ENCODE results near the gene SPAG4. TPM values are rescaled to one million over a fixed set of nuclear protein-coding genes. Genes with fewer than 3 reads are reported as not detected.

SPAG4 gene
- total RNA-seq, 4 donors from 2014 or later = 0.44 to 4.8 (median 2.6) TPM

DNA sequence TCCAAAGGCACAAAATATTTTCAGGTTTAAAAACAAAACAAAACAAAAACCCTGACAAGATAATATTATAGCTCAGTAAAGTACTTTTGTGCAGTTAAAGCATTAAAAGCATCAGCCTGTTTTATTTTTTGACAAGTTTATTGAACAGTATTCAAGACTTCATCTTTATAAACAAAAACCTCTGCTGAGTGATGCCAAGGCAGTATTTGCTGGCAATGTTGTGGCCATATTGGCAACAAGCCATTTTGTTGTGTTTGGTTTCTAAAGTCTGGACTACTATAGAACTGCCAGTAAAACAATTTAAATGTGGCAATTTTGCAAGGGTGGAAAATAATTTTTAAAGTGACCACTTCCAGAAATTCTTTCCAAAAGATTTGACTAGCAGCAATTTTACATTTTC lies 33.2 kb downstream of the SPAG4 start:
- H3K4me3 ChIP-seq = no peak overlapping the region
- no peaks in the 10 kb centered on the region for H3K27me3 ChIP-seq
- H3K27ac ChIP-seq = no peak overlapping the region
- no peaks in the 10 kb centered on the region for H3K9me3 ChIP-seq
- intact Hi-C loops (cut with DNase I) = no loop called here
- H3K36me3 ChIP-seq = peaks cover 0 to 35% (median 5%) of the 10 kb centered on the region in 3 donors
- TF ChIP-seq, protein P1, sequence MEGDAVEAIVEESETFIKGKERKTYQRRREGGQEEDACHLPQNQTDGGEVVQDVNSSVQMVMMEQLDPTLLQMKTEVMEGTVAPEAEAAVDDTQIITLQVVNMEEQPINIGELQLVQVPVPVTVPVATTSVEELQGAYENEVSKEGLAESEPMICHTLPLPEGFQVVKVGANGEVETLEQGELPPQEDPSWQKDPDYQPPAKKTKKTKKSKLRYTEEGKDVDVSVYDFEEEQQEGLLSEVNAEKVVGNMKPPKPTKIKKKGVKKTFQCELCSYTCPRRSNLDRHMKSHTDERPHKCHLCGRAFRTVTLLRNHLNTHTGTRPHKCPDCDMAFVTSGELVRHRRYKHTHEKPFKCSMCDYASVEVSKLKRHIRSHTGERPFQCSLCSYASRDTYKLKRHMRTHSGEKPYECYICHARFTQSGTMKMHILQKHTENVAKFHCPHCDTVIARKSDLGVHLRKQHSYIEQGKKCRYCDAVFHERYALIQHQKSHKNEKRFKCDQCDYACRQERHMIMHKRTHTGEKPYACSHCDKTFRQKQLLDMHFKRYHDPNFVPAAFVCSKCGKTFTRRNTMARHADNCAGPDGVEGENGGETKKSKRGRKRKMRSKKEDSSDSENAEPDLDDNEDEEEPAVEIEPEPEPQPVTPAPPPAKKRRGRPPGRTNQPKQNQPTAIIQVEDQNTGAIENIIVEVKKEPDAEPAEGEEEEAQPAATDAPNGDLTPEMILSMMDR (IDR thresholded peaks at IDR 0.05) = no peak
- no peak for TF ChIP-seq POLR2A (IDR thresholded peaks at IDR 0.05)
- H3K4me1 ChIP-seq = peaks cover 0 to 48% (median 2%) of the 10 kb centered on the region in 3 donors
- no peak for DNase-seq

DNA sequence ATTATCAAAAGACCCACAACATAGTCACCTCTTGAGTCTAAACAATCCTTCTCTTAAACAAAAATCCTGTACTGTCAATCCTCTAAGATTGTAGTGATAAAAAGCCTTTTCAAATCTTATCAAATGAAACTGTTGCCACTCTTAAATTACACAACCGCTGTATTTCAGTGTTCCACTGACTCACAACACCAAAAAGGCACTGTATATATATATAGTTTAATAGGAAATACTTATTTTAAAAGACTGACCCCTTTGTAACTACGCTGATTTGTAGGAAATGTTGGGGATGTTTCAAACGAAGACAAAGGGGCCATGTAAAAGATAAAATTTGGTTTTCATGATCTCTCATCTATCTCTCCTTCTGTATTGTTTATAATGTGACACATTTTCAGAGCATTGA lies 35.0 kb downstream of the SPAG4 start:
- Histone ChIP-seq H3K27me3 (no peaks in the 10 kb centered on the region), H3K9me3 (no peaks in the 10 kb centered on the region), H3K4me3 (no peak overlapping the region), H3K36me3 (peaks cover 6 to 53% (median 10%) of the 10 kb centered on the region in 3 donors), H3K27ac (no peak overlapping the region), H3K4me1 (peaks cover 0 to 44% (median 2%) of the 10 kb centered on the region in 3 donors)
- 76 to 87% methylated on average over 3 of the region's 3 CpGs for WGBS, 2 donors
- intact Hi-C loops (cut with DNase I) = no loop called here
- no peak for DNase-seq
- TF ChIP-seq, protein P1 (IDR thresholded peaks at IDR 0.05) = no peak
- TF ChIP-seq POLR2A (IDR thresholded peaks at IDR 0.05) = no peak

DNA sequence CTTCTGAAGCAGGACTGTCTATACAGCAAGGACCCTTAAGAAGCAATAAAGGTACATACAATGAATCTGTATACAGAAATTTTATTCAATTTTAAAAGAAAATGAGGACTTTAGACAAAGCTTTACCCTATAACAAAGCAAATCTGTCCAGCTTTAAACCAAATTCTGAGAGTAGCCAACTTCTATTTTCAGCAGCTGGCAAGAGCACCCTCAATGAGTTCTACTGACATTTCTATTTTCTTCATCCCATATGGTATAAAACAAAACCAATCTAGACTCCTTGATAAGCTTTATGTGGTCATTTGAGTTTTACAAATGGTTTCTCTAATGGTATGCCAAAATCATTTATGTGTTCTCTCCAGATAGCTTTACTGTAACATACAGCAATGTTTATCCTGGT lies 36.3 kb downstream of the SPAG4 start:
- Histone ChIP-seq H3K4me1 (peaks cover 0 to 50% (median 2%) of the 10 kb centered on the region in 3 donors), H3K36me3 (peaks cover 6 to 63% (median 10%) of the 10 kb centered on the region in 3 donors), H3K27me3 (no peaks in the 10 kb centered on the region), H3K27ac (no peak overlapping the region), H3K4me3 (no peak overlapping the region), H3K9me3 (no peaks in the 10 kb centered on the region)
- DNase-seq = no peak
- intact Hi-C loops (cut with DNase I) = no loop called here
- TF ChIP-seq POLR2A (IDR thresholded peaks at IDR 0.05) = no peak
- TF ChIP-seq, protein P1 (IDR thresholded peaks at IDR 0.05) = no peak

DNA sequence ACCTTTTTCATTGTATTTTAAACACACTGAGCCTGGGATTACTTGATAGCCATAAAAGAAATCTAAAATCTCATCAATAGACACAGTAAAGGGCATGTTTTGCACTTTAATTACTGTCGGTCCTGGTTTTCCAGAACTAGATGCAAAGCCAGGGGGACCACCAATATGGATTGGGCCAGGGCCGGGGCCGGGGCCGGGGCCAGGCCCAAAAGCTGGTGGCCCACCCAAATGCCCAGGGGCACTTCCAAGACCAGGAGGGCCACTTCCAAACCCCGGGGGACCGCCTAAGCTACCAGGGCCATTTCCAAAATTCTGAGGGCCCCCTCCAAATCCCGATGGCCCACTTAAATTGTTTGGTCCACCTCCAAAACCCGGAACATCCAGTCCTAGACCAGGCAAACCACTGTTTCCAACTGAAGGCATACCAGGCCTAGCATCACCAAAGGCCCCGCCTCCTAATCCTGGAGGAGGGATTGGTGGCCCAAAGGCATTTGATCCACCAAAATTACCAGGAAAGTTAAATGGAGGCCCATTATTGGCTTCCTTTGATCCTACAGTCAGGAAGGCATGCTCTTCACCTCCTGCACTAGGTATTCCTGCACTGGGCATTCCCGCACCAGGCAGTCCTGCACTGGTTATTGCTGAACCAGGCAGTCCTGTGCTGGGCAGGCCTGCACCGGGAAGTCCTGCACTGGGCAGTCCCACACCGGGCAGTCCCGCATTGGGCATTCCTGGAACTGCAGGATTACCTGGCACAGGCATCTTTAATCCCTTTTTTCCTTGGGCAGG lies 37.2 kb downstream of the SPAG4 start:
- no peak for TF ChIP-seq POLR2A (IDR thresholded peaks at IDR 0.05)
- 82 to 100% methylated on average over 5 to 7 of the region's 13 CpGs for WGBS, 2 donors
- Histone ChIP-seq H3K4me1 (peaks cover 0 to 59% (median 6%) of the 10 kb centered on the region in 3 donors), H3K9me3 (no peaks in the 10 kb centered on the region), H3K4me3 (no peak overlapping the region), H3K36me3 (peaks cover 6 to 58% (median 10%) of the 10 kb centered on the region in 3 donors), H3K27ac (no peak overlapping the region), H3K27me3 (no peaks in the 10 kb centered on the region)
- intact Hi-C loops (cut with DNase I) = no loop called here
- DNase-seq = no peak

DNA sequence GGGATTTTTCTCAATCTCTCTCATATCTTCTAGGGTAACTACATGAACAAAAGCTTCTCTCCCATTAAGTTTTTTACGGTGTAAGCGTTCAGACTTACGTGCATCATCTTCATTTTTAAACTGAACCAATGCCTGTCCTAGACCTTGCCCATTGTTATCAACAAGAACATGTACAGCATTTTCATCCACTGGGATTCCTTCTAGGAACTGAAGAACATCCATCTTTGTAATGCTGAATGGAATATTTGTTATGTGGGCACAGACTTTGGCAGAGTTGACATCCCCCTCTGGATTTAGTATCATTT lies 37.8 kb downstream of the SPAG4 start:
- WGBS, 2 donors = 96% methylated on average over 3 of the region's 3 CpGs
- Histone ChIP-seq H3K36me3 (peaks cover 6 to 58% (median 10%) of the 10 kb centered on the region in 3 donors), H3K4me3 (no peak overlapping the region), H3K4me1 (peaks cover 0 to 59% (median 10%) of the 10 kb centered on the region in 3 donors), H3K27ac (no peak overlapping the region), H3K9me3 (no peaks in the 10 kb centered on the region), H3K27me3 (no peaks in the 10 kb centered on the region)
- TF ChIP-seq, protein P1 (IDR thresholded peaks at IDR 0.05) = no peak
- TF ChIP-seq POLR2A (IDR thresholded peaks at IDR 0.05) = no peak
- DNase-seq = no peak
- intact Hi-C loops (cut with DNase I) = no loop called here

All from esophagus squamous epithelium (tissue), 5 donors.